Endodermal cell (in vitro differentiated cells): ENCODE results near the gene PTPRK. TPM values are rescaled to one million over a fixed set of nuclear protein-coding genes. Genes with fewer than 3 reads are reported as not detected.
A peak's percentile ranks its signal among the peaks of the same experiment; 100 is the strongest.

Experiments
- DNase-seq: peaks from one replicate; pipeline ENCODE4 v3.0.0-alpha.2; 2017
- H3K27ac ChIP-seq: 2 replicates; pipeline ENCODE4 v1.5.1; 2013; ENCODE audit warnings: mild to moderate bottlenecking, low read depth, low read length, moderate library complexity
- H3K27me3 ChIP-seq: 2 replicates; pipeline ENCODE4 v1.6.1; 2013; ENCODE audit warnings: mild to moderate bottlenecking, low read length, moderate library complexity; ENCODE audit not compliant: insufficient read depth, control insufficient read depth, poor library complexity, severe bottlenecking
- H3K36me3 ChIP-seq: 2 replicates; pipeline ENCODE4 v1.7.0; 2013; ENCODE audit warnings: mild to moderate bottlenecking, low read length, moderate library complexity; ENCODE audit not compliant: control insufficient read depth, insufficient read depth
- H3K4me1 ChIP-seq: one replicate; pipeline ENCODE4 v1.7.0; 2013; ENCODE audit warnings: low read length; ENCODE audit not compliant: control insufficient read depth, insufficient read depth
- H3K4me3 ChIP-seq: 2 replicates; pipeline ENCODE4 v1.5.1; 2013; ENCODE audit warnings: mild to moderate bottlenecking, low read length, moderate library complexity
- H3K9ac ChIP-seq: 2 replicates; pipeline ENCODE4 v1.6.1; 2013; ENCODE audit warnings: mild to moderate bottlenecking, low read length, moderate library complexity; ENCODE audit not compliant: poor library complexity, severe bottlenecking; ENCODE audit errors: extremely low read depth
- H3K9me3 ChIP-seq: 2 replicates; pipeline ENCODE4 v1.6.1; 2013; ENCODE audit warnings: mild to moderate bottlenecking, low read length, moderate library complexity; ENCODE audit not compliant: control insufficient read depth
- H3K27ac Mint-ChIP-seq: 2 replicates; pipeline ENCODE4 v1.8.0; 2020; ENCODE audit warnings: mixed read lengths
- H3K27me3 Mint-ChIP-seq: 2 replicates; pipeline ENCODE4 v1.8.0; 2021; ENCODE audit warnings: mild to moderate bottlenecking, mixed read lengths; ENCODE audit not compliant: insufficient read depth
- H3K36me3 Mint-ChIP-seq: 2 replicates; pipeline ENCODE4 v1.8.0; 2020; ENCODE audit warnings: low read depth, mixed read lengths
- H3K4me1 Mint-ChIP-seq: 2 replicates; pipeline ENCODE4 v1.8.0; 2020; ENCODE audit warnings: mixed read lengths
- H3K4me3 Mint-ChIP-seq: 2 replicates; pipeline ENCODE4 v1.8.0; 2020; ENCODE audit warnings: mild to moderate bottlenecking, moderate library complexity, mixed read lengths
- H3K9me3 Mint-ChIP-seq: 2 replicates; pipeline ENCODE4 v1.8.0; 2020; ENCODE audit warnings: mild to moderate bottlenecking, mixed read lengths
- CTCF ChIP-seq: fragments of 200-600 bp; sonication (generic); conservative IDR thresholded peaks from 2 replicates; pipeline ENCODE4 v1.5.0; 2021; ENCODE audit warnings: antibody characterized with exemption, mild to moderate bottlenecking
- WGBS, 2 experiments: methylation state at CpG; one replicate each; pipeline versions ENCODE4 v1.1.5 to v1.1.7; 2013; ENCODE audit warnings: missing lambda C conversion rate in 2 of 2, mixed read lengths in 1 of 2; ENCODE audit not compliant: insufficient coverage in 1 of 2, insufficient read length in 1 of 2; 5-methylcytosine and 5-hydroxymethylcytosine counted together
- total RNA-seq, 2 donors: library from RNA; stranded (reverse); fragmentation: NEBNext Ultra II Directional in 1 of 2; extraction: Animal tissue kit (Norgen Biotek cat#: 25700) in 1 of 2; gene quantifications; 2 replicates in 1 of 2; 3 replicates in 1 of 2; pipeline ENCODE4 v1.2.1, GENCODE V29; 2021

PTPRK gene
- total RNA-seq, 2 donors from 2014 or later, result 46.4 to 57.6 TPM

- no peak for DNase-seq
- no peaks in the 10 kb centered on the region for H3K27me3 Mint-ChIP-seq
- H3K27ac ChIP-seq, result no peak overlapping the region
- no peaks in the 10 kb centered on the region for H3K27me3 ChIP-seq
- H3K4me3 ChIP-seq, result no peak overlapping the region
- H3K9me3 ChIP-seq, result no peaks in the 10 kb centered on the region
- H3K36me3 Mint-ChIP-seq, result no peaks in the 10 kb centered on the region
- H3K4me3 Mint-ChIP-seq, result no peak overlapping the region
- H3K36me3 ChIP-seq, result no peaks in the 10 kb centered on the region
- H3K9me3 Mint-ChIP-seq, result no peaks in the 10 kb centered on the region
- H3K4me1 ChIP-seq, result no peaks in the 10 kb centered on the region
- no peak overlapping the region for H3K9ac ChIP-seq
- WGBS, 2 experiments, result 89% methylated on average over 5 of the region's 5 CpGs; no CpG with 5 or more reads in 1 of the 2 experiments
- TF ChIP-seq CTCF, result no peak
- H3K27ac Mint-ChIP-seq, result no peak overlapping the region
- H3K4me1 Mint-ChIP-seq, result peaks cover 6% of the 10 kb centered on the region
These were observed 579.2 kb downstream of the PTPRK start for GRCh38 chr6:127941228-127941627.

- peaks cover 6% of the 10 kb centered on the region for H3K4me1 Mint-ChIP-seq
- H3K4me3 Mint-ChIP-seq, result no peak overlapping the region
- H3K4me1 ChIP-seq, result no peaks in the 10 kb centered on the region
- H3K9ac ChIP-seq, result no peak overlapping the region
- no peak for DNase-seq
- H3K27ac Mint-ChIP-seq, result peak overlapping the region; percentile 45
- H3K27me3 ChIP-seq, result no peaks in the 10 kb centered on the region
- no peak overlapping the region for H3K27ac ChIP-seq
- no peaks in the 10 kb centered on the region for H3K36me3 ChIP-seq
- no peaks in the 10 kb centered on the region for H3K27me3 Mint-ChIP-seq
- no peaks in the 10 kb centered on the region for H3K36me3 Mint-ChIP-seq
- 91 to 94% methylated on average over 2 to 3 of the region's 3 CpGs for WGBS, 2 experiments
- no peak for TF ChIP-seq CTCF
- H3K9me3 Mint-ChIP-seq, result no peaks in the 10 kb centered on the region
- no peaks in the 10 kb centered on the region for H3K9me3 ChIP-seq
- H3K4me3 ChIP-seq, result no peak overlapping the region
These were observed 580.8 kb downstream of the PTPRK start for GRCh38 chr6:127939442-127940066.

- no peaks in the 10 kb centered on the region for H3K27me3 Mint-ChIP-seq
- no peak overlapping the region for H3K27ac Mint-ChIP-seq
- Histone ChIP-seq H3K27ac (no peak overlapping the region), H3K4me1 (no peaks in the 10 kb centered on the region), H3K9me3 (no peaks in the 10 kb centered on the region), H3K27me3 (no peaks in the 10 kb centered on the region), H3K9ac (no peak overlapping the region), H3K36me3 (no peaks in the 10 kb centered on the region), H3K4me3 (no peak overlapping the region)
- no peak overlapping the region for H3K4me3 Mint-ChIP-seq
- H3K9me3 Mint-ChIP-seq, result no peaks in the 10 kb centered on the region
- no peak for TF ChIP-seq CTCF
- H3K36me3 Mint-ChIP-seq, result no peaks in the 10 kb centered on the region
- H3K4me1 Mint-ChIP-seq, result peaks cover 6% of the 10 kb centered on the region
- DNase-seq, result no peak
These were observed 581.7 kb downstream of the PTPRK start for GRCh38 chr6:127938701-127939100.
